Medulla oblongata (tissue), 1 donor: ENCODE data around the gene OR52E5.

Experiments
- DNase-seq: peaks from one replicate; pipeline ENCODE4 v3.0.0-alpha.2; 2015; ENCODE audit errors: extremely low spot score

The OR52E5 gene

DNA sequence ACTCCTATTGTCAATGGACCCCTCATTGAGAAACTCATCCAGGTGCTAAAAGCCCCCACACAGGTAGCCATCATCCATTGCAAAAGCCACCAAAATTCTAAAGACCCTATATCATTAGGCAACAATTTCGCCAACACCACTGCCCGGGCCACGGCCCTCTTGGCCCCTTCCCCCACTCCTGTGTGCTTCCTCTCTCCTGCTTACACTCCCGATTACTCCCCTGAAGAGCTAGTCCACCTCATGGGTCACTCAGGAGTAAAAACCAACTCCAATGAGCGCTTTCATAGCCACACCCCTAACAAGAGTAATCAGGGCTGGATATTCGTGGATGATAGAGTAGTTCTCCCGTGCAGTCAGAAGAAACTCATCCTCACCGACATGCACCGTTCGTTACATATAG lies 40.1 kb downstream of the OR52E5 start:
- DNase-seq = no peak

DNA sequence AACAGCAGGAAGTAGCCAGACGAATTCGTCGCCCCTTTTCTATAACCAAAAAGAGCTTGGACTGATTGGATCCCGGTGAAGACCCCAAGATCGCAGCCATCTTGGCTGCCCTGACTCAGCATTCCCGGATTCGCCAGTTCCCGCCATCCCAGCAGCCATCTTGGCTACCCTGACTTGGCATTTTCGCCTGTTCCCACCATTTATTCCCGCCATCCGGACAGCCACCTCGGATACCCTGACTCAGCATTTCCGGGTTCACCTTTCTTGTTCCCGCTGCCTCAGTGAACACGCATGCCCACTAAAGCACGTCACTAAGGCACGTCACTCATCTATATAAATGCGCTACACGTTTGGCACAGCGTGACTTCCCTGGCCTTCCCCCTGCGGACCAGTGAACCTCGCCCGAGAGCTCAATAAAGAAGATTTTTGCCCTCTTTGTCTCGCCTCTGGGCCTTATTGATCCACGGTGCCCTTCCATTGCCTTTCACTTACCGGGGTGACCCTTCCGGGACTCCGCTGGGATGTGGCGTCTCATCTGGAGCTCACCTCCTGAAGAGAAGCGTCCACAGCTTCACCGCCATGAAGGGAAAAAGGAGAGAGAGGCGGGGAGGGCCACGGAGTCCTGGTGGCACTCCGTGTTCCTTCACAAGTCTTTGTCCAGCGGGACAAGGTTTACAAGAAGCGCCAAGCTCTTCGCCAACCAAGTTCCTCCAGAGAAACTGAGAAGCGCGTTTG lies 45.0 kb downstream of the OR52E5 start:
- DNase-seq = no peak

DNA sequence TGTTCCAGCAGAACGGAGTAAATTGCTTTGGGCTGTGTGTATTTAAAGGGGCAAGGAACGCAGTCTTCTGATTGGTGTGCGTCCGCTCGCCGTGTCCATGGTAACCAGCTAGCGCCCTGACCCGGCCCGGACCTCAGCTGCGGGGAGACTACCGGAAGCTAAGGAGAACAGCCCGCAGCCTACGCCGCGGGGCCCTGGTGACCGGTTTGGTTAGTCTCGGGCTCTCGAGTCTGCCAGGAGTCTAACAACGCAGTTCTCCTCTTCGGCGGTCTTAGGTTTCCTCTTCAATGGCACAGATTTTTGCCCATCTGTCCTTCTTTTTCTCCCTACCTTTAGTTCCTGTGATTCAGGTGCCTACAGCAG lies 45.6 kb downstream of the OR52E5 start:
- DNase-seq = no peak

DNA sequence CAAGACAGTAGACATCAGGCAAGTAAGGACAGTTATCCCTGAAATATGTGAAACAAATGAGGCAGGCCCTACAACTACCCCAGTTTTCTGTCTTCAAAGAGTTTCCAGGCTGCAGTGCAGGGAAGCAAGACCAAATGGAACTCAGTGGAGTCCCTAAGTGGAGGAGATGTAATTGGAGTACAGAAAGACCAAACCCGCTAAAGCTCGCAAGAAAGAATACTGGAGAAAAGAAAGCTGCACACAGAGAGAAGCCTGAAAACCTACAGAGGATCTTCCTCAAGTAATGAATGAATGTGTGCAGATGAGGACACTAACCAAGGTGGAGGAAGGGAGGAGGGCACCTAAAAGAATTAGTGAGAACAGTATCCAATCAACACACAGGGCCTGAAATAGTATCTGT lies 47.7 kb downstream of the OR52E5 start:
- DNase-seq = no peak

DNA sequence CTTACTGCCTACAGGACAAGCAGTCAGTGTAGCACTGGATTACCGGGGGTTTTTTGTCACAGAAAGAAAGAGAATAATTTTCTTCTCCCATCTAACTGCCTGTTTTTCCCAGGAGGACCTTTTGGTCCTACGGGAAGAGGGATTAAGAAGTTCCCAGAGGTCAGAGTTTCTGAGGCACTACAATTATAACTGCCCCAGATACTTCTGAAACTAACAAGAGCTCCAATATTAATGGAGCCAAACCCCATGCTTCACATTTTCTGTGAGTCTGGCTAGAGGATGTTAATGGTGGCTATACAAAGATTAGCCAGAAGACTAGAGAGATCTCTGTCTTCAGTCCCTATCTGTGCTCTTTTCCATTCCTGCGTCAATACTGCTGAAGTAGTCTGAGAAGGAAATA lies 48.9 kb downstream of the OR52E5 start, which contains the start of gene OR56A3:
TSS of gene OR56A3 (plus strand) at position 301 of the 400 bp plus-strand sequence. CDS start 5,096 bp downstream, outside the sequence.
- DNase-seq = no peak
